ENCODE measurements around the gene INSIG1. TPM values are rescaled to one million over a fixed set of nuclear protein-coding genes. Genes with fewer than 3 reads are reported as not detected.

The INSIG1 gene
- total and polyA plus RNA-seq, 4 donors: 118 to 219 (median 193) TPM

DNA sequence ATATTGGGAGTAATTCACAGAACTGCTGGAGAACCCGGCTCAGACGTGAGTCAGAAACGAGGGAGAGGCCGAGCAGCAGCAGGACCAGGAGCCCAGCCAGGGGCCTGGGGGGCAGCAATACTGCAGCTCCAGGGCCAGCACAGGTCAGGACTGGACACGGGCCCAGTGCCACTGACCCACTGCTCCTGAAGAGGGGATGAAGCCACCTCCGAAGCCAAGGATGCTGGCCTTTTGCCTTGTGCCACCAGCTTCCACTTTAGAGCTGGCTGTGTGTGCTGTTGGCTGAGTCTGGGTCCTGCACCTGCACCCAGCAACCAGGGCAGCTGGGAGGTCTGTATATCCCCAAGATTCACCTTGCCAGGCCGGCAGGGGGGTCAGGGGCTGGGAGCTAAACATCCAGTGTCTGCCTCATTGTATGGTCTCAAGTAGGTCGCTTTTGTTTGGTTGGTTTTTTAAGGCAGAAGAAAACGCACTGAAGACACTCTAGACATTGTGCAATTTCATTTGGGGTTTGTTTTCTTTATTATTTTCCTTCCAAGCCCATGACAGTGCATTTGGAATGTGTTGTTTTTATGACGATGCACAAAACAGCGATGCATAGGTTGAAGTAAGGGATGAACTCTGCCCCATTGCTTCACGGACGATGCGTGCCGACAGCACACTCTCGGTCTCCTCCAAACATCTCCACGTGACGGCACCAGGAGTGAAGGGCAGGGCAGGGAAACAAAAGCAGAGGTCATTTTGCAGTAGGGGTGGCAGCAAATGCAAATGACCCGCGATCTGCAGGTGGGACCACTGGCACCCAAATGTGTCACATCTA, 27.7 kb upstream of the INSIG1 start:
- H3K9ac ChIP-seq (ENCODE audit: low read depth in 1 of 2, low read length in 2 of 2): no peak overlapping the region
- peak overlapping the region; percentile 15 to 67 for H3K27ac ChIP-seq (ENCODE audit: low read depth in 1 of 2, low read length in 2 of 2)
- no peaks in the 10 kb centered on the region for H3K27me3 ChIP-seq (ENCODE audit: control insufficient read depth in 4 of 4, insufficient read depth in 4 of 4, low read length in 3 of 4)
- WGBS: 53% methylated on average over 20 of the region's 20 CpGs
- TF ChIP-seq, protein P1, sequence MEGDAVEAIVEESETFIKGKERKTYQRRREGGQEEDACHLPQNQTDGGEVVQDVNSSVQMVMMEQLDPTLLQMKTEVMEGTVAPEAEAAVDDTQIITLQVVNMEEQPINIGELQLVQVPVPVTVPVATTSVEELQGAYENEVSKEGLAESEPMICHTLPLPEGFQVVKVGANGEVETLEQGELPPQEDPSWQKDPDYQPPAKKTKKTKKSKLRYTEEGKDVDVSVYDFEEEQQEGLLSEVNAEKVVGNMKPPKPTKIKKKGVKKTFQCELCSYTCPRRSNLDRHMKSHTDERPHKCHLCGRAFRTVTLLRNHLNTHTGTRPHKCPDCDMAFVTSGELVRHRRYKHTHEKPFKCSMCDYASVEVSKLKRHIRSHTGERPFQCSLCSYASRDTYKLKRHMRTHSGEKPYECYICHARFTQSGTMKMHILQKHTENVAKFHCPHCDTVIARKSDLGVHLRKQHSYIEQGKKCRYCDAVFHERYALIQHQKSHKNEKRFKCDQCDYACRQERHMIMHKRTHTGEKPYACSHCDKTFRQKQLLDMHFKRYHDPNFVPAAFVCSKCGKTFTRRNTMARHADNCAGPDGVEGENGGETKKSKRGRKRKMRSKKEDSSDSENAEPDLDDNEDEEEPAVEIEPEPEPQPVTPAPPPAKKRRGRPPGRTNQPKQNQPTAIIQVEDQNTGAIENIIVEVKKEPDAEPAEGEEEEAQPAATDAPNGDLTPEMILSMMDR (IDR thresholded peaks at IDR 0.05; ENCODE audit: low read depth, low read length, missing input control): no peak
- TF ChIP-seq JUND (IDR thresholded peaks at IDR 0.05) (peak; percentile 40 to 64), FOXA1 (IDR thresholded peaks at IDR 0.05) (no peak), RAD21 (IDR thresholded peaks at IDR 0.05) (peak; percentile 48 to 56), RXRA (IDR thresholded peaks at IDR 0.05) (peak; percentile 93 to 99), EGR1 (IDR thresholded peaks at IDR 0.05; ENCODE audit: low read depth in 2 of 2) (peak in 1 of 2 donors; percentile 37), YY1 (IDR thresholded peaks at IDR 0.05) (peak; percentile 65), GABPA (IDR thresholded peaks at IDR 0.05 in 1 of 2, conservative IDR thresholded peaks at IDR 0.05 in 1 of 2) (no peak), HNF4A (conservative IDR thresholded peaks at IDR 0.05) (peak; percentile 89 to 94), HNF4G (IDR thresholded peaks at IDR 0.05) (peak; percentile 70), SP1 (IDR thresholded peaks at IDR 0.05) (peak; percentile 93), NR2F2 (IDR thresholded peaks at IDR 0.05) (peak; percentile 15), FOXA2 (IDR thresholded peaks at IDR 0.05) (peak; percentile 39)
- TF ChIP-seq, protein P2, sequence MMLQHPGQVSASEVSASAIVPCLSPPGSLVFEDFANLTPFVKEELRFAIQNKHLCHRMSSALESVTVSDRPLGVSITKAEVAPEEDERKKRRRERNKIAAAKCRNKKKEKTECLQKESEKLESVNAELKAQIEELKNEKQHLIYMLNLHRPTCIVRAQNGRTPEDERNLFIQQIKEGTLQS (IDR thresholded peaks at IDR 0.05): no peak
- TF ChIP-seq, protein P3, sequence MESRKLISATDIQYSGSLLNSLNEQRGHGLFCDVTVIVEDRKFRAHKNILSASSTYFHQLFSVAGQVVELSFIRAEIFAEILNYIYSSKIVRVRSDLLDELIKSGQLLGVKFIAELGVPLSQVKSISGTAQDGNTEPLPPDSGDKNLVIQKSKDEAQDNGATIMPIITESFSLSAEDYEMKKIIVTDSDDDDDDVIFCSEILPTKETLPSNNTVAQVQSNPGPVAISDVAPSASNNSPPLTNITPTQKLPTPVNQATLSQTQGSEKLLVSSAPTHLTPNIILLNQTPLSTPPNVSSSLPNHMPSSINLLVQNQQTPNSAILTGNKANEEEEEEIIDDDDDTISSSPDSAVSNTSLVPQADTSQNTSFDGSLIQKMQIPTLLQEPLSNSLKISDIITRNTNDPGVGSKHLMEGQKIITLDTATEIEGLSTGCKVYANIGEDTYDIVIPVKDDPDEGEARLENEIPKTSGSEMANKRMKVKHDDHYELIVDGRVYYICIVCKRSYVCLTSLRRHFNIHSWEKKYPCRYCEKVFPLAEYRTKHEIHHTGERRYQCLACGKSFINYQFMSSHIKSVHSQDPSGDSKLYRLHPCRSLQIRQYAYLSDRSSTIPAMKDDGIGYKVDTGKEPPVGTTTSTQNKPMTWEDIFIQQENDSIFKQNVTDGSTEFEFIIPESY (IDR thresholded peaks at IDR 0.05): no peak
- TF ChIP-seq, protein P4, sequence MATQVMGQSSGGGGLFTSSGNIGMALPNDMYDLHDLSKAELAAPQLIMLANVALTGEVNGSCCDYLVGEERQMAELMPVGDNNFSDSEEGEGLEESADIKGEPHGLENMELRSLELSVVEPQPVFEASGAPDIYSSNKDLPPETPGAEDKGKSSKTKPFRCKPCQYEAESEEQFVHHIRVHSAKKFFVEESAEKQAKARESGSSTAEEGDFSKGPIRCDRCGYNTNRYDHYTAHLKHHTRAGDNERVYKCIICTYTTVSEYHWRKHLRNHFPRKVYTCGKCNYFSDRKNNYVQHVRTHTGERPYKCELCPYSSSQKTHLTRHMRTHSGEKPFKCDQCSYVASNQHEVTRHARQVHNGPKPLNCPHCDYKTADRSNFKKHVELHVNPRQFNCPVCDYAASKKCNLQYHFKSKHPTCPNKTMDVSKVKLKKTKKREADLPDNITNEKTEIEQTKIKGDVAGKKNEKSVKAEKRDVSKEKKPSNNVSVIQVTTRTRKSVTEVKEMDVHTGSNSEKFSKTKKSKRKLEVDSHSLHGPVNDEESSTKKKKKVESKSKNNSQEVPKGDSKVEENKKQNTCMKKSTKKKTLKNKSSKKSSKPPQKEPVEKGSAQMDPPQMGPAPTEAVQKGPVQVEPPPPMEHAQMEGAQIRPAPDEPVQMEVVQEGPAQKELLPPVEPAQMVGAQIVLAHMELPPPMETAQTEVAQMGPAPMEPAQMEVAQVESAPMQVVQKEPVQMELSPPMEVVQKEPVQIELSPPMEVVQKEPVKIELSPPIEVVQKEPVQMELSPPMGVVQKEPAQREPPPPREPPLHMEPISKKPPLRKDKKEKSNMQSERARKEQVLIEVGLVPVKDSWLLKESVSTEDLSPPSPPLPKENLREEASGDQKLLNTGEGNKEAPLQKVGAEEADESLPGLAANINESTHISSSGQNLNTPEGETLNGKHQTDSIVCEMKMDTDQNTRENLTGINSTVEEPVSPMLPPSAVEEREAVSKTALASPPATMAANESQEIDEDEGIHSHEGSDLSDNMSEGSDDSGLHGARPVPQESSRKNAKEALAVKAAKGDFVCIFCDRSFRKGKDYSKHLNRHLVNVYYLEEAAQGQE (IDR thresholded peaks at IDR 0.05): peak; percentile 48
- TF ChIP-seq, protein P5, sequence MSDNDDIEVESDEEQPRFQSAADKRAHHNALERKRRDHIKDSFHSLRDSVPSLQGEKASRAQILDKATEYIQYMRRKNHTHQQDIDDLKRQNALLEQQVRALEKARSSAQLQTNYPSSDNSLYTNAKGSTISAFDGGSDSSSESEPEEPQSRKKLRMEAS (IDR thresholded peaks at IDR 0.05): no peak
- H3K9me3 ChIP-seq (ENCODE audit: control insufficient read depth in 4 of 4, low read length in 3 of 4): no peaks in the 10 kb centered on the region
- DNase-seq (ENCODE audit: low spot score): peak; percentile 40
- H3K36me3 ChIP-seq (ENCODE audit: control insufficient read depth in 4 of 4, insufficient read depth in 3 of 4, low read depth in 1 of 4, low read length in 3 of 4): no peaks in the 10 kb centered on the region
- peaks cover 10 to 32% (median 21%) of the 10 kb centered on the region in 4 donors for H3K4me1 ChIP-seq (ENCODE audit: control insufficient read depth in 4 of 4, insufficient read depth in 4 of 4, low read length in 3 of 4)
- H3K4me3 ChIP-seq (ENCODE audit: low read depth in 1 of 3, low read length in 3 of 3): no peak overlapping the region

Data from liver (tissue), 9 donors.